Skeletal muscle tissue (tissue), 4 donors: Measurements from ENCODE around the gene COPB2. TPM values are rescaled to one million over a fixed set of nuclear protein-coding genes. Genes with fewer than 3 reads are reported as not detected.
"Not testable (repeated sequence)": the region's sequence is repeated elsewhere in the genome, so short reads cannot be mapped to it uniquely, and the experiment has no call there.

Experiments
- H3K27ac ChIP-seq: one replicate; pipeline ENCODE4 v1.7.0; 2013; ENCODE audit warnings: mild to moderate bottlenecking, low read depth, low read length, inconsistent platforms
- H3K27me3 ChIP-seq, 3 donors: one replicate each; pipeline ENCODE4 v1.7.0; 2013; ENCODE audit warnings: low read length in 3 of 3; ENCODE audit not compliant: control insufficient read depth in 3 of 3, insufficient read depth in 3 of 3
- H3K36me3 ChIP-seq, 3 donors: one replicate each; pipeline ENCODE4 v1.7.0; 2013; ENCODE audit warnings: low read length in 3 of 3; ENCODE audit not compliant: control insufficient read depth in 3 of 3, insufficient read depth in 3 of 3
- H3K4me1 ChIP-seq, 3 donors: one replicate each; pipeline ENCODE4 v1.7.0; 2013; ENCODE audit warnings: low read length in 3 of 3, mild to moderate bottlenecking in 3 of 3; ENCODE audit not compliant: control insufficient read depth in 3 of 3, insufficient read depth in 3 of 3
- H3K4me3 ChIP-seq, 3 donors: one replicate each; pipeline ENCODE4 v1.7.0; 2013; ENCODE audit warnings: low read length in 3 of 3
- H3K9ac ChIP-seq, 3 donors: one replicate each; pipeline ENCODE4 v1.7.0; 2013; ENCODE audit warnings: low read length in 3 of 3, mild to moderate bottlenecking in 3 of 3, moderate library complexity in 2 of 3, low read depth in 1 of 3
- H3K9me3 ChIP-seq, 3 donors: one replicate each; pipeline ENCODE4 v1.7.0; 2013; ENCODE audit warnings: low read length in 3 of 3; ENCODE audit not compliant: control insufficient read depth in 3 of 3
- total RNA-seq: library from RNA; depleted of rRNA; stranded (reverse); fragments of >200 nt; gene quantifications from one replicate; pipeline ENCODE4 v1.2.3, GENCODE V29; 2014
- donor health status: Osteomylitis.

Gene COPB2
- total RNA-seq, 1 donor from 2014 or later, result 130 TPM

DNA sequence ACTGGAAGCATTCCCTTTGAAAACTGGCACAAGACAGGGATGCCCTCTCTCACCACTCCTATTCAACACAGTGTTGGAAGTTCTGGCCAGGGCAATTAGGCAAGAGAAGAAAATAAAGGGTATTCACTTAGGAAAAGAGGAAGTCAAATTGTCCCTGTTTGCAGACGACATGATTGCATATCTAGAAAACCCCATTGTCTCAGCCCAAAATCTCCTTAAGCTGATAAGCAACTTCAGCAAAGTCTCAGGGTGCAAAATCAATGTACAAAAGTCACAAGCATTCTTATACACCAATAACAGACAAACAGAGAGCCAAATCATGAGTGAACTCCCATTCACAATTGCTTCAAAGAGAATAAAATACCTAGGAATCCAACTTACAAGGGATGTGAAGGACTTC lies 54.8 kb downstream of the COPB2 start:
- peaks cover 0 to 13% (median 5%) of the 10 kb centered on the region in 3 donors for H3K27me3 ChIP-seq
- H3K9ac ChIP-seq, H3K4me3 ChIP-seq, H3K36me3 ChIP-seq, H3K9me3 ChIP-seq, H3K4me1 ChIP-seq, H3K27ac ChIP-seq: not testable (repeated sequence)

DNA sequence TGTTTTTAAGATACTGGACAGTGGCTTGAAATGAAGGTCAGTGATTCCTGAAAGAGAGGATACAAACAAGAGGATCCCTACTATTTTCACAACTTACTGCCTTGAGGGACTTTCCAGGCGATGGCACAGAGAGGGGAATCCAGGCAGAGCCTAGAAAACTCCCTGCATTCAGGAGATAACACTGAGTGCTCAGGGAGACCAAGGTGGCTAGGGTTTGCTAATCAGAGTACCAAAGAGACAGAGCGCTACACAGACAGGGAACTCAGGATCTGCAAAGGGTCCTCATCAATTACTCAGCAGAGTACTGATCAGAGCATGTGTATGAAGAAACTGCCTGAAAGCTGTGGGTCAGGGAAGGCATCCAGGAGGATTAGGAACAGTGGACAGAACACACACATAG lies 57.4 kb downstream of the COPB2 start:
- H3K9ac ChIP-seq, result no peak overlapping the region
- H3K9me3 ChIP-seq, result no peaks in the 10 kb centered on the region
- peaks cover 6 to 9% (median 7%) of the 10 kb centered on the region in 3 donors for H3K4me1 ChIP-seq
- no peak overlapping the region for H3K4me3 ChIP-seq
- no peaks in the 10 kb centered on the region for H3K36me3 ChIP-seq
- H3K27ac ChIP-seq, result no peak overlapping the region
- H3K27me3 ChIP-seq, result peaks cover 0 to 13% (median 0%) of the 10 kb centered on the region in 3 donors

DNA sequence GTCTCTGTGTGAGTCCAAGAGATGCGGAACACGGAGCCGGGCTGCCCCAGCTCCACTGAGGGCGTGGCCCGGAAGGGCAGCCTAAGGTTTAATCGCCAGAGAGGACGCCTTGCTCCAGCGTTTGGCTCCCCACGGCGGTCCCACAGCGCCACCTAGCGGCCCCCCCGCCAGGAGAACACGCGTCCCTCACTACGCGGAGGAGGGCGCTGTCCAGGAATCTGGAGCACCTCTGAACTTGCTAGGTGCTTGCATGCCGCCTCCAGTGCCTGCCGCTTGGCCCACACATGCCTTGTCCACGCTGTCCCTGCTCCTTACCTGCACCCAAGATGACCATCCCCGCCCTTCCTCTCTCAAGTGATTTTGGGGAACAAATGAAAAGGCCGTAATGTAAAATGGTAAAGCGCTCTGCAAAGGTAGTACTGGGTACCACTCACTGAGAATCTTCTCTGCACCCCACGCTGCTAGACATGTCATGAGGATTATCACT lies 60.0 kb downstream of the COPB2 start:
- H3K9me3 ChIP-seq, result no peaks in the 10 kb centered on the region

DNA sequence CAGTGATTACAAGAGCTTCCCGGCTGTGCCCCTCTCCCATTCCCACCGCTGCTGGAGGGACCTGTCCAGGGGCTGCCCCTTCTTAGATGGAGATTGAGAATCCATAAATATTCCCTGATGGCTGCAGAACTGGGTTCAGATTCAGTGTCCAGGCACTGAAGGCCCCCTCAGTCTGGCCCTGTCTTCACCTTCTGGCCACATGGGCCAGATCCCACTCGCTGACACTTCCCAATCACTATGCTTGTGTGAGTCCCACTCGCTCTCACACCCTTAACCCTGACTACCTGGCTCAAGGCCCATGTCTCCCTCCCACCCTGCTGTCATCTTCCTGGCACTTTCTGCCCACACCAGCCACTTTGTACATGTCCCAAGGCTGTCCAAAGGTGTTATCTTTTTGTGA lies 61.1 kb downstream of the COPB2 start:
- H3K9me3 ChIP-seq, result no peaks in the 10 kb centered on the region
- no peak overlapping the region for H3K4me3 ChIP-seq
- H3K4me1 ChIP-seq, result peaks cover 6 to 9% (median 7%) of the 10 kb centered on the region in 3 donors
- H3K27ac ChIP-seq, result no peak overlapping the region
- no peak overlapping the region for H3K9ac ChIP-seq
- peaks cover 0 to 13% (median 0%) of the 10 kb centered on the region in 3 donors for H3K27me3 ChIP-seq
- H3K36me3 ChIP-seq, result no peaks in the 10 kb centered on the region

More for the DNA sequence above, 60.0 kb downstream of the COPB2 start:
- no peak overlapping the region for H3K27ac ChIP-seq
- H3K4me1 ChIP-seq, result peaks cover 6 to 9% (median 7%) of the 10 kb centered on the region in 3 donors
- H3K27me3 ChIP-seq, result peaks cover 0 to 13% (median 0%) of the 10 kb centered on the region in 3 donors
- H3K4me3 ChIP-seq, result peak overlapping the region; percentile 49 to 70 (median 60)
- peak overlapping the region in 1 of 3 donors; percentile 62 for H3K9ac ChIP-seq
- H3K36me3 ChIP-seq, result no peaks in the 10 kb centered on the region

DNA sequence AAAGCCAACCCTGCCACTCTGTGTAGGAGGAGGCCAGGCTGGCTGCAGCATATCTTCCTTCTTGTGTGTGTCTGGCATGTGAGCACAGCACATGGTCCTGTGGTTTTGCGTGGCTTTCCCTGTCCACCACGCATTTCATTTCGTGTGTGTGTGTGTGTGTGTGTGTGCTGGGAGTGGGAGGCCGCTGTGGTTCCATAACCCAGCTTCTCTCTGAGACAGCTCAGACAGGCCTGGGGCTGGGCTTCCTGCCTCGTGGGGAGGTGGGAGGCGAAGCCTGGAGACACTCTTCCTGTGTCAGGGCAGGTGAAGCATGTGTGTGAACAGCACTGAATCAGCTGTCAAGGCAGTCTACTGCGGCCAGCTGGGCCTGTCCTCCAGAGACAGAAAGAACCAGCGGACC lies 61.6 kb downstream of the COPB2 start:
- Histone ChIP-seq H3K36me3 (no peaks in the 10 kb centered on the region), H3K27ac (no peak overlapping the region), H3K9ac (no peak overlapping the region)

DNA sequence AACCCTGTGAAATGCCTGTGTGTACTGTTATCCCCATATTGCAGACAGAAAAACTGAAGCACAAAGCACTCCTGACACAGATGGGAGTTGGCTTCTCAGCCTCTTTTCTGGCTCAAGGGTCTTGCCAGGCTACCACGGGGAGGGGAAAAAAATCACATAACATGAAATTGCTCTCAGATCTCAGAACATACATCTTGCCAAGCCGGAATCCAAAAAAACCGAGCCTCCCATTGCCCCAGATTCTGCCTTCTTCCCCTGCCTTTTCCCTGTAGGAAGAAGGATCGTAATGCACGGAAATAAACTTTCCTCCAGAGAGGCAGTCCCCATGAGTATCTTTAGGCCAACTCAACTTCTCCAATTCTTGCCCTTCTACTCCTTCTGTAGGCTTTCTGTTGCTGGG lies 62.2 kb downstream of the COPB2 start:
- no peak overlapping the region for H3K27ac ChIP-seq
- peaks cover 6 to 9% (median 7%) of the 10 kb centered on the region in 3 donors for H3K4me1 ChIP-seq
- no peaks in the 10 kb centered on the region for H3K36me3 ChIP-seq

More for the DNA sequence above, 61.6 kb downstream of the COPB2 start:
- Histone ChIP-seq H3K4me3 (no peak overlapping the region), H3K4me1 (peaks cover 6 to 9% (median 7%) of the 10 kb centered on the region in 3 donors), H3K9me3 (no peaks in the 10 kb centered on the region), H3K27me3 (peaks cover 0 to 13% (median 0%) of the 10 kb centered on the region in 3 donors)

DNA sequence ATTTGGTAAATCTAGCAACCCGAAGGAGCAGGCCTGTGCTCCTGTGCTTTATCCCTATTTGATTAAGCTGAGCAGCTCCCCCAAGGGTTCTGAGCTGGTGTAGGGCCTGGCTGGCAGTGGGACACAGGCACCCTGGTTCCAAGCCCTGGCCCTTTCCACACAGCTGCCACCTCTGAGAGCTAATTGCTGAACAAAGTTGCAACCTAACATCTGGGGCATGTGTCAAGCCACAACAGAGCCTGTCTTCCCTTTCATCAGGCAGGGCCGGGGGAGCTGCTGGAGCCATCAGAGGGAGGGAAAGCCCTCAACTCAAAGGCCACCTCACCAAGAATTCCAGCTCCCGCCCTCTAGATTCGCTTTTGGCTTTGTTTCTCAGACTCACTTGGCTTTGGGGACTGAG lies 62.7 kb downstream of the COPB2 start:
- Histone ChIP-seq H3K27ac (no peak overlapping the region), H3K27me3 (peaks cover 0 to 9% (median 0%) of the 10 kb centered on the region in 3 donors), H3K4me3 (no peak overlapping the region), H3K9me3 (no peaks in the 10 kb centered on the region), H3K4me1 (peaks cover 6 to 9% (median 7%) of the 10 kb centered on the region in 3 donors), H3K9ac (no peak overlapping the region), H3K36me3 (no peaks in the 10 kb centered on the region)

More for the DNA sequence above, 62.2 kb downstream of the COPB2 start:
- H3K27me3 ChIP-seq, result peaks cover 0 to 12% (median 0%) of the 10 kb centered on the region in 3 donors
- H3K9me3 ChIP-seq, result no peaks in the 10 kb centered on the region
- H3K9ac ChIP-seq, result no peak overlapping the region
- no peak overlapping the region for H3K4me3 ChIP-seq

DNA sequence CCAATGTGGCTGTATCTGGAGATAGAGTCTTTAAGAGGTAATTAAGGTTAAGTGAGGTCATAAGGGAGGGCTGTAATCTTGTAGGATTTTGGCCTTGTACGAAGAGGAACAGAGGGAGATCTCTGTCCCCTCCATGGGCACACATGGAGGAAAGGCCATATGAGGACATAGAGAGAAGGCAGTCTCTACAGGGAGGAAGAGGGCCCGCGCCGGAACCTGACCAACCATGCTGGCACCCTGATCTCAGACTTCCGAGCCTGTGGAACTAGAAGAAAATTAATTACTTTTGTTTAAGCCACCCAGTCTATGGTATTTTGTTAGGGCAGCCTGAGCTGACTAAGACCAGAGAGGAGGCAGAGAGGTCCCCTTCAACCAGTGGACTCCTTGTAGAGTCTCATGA lies 63.3 kb downstream of the COPB2 start:
- Histone ChIP-seq H3K27ac (no peak overlapping the region), H3K27me3 (peaks cover 0 to 9% (median 0%) of the 10 kb centered on the region in 3 donors), H3K9me3 (no peaks in the 10 kb centered on the region), H3K9ac (no peak overlapping the region), H3K4me1 (peaks cover 6 to 9% (median 7%) of the 10 kb centered on the region in 3 donors), H3K36me3 (no peaks in the 10 kb centered on the region), H3K4me3 (no peak overlapping the region)

DNA sequence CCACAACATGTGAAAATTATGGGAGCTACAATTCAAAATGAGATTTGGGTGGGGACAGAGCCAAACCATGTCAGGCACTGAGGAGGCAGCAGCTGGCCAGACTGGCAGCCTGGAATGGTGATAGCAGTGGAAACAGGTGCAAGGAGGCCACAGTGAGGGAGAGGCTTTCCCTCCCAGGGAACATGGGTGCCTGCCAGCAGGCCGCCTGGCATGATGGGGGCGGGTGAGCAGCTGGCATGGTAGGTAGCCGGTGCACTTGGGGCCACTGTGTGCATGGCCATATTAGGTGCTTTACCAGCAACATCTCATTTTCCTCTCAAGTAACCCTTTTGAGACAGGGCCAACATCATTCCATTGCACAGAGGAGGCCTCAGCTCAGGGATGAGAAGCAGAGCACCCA lies 63.9 kb downstream of the COPB2 start:
- no peak overlapping the region for H3K4me3 ChIP-seq
- H3K9ac ChIP-seq, result no peak overlapping the region
- H3K27me3 ChIP-seq, result peaks cover 0 to 5% (median 0%) of the 10 kb centered on the region in 3 donors
- no peaks in the 10 kb centered on the region for H3K9me3 ChIP-seq
- no peaks in the 10 kb centered on the region for H3K36me3 ChIP-seq
- H3K27ac ChIP-seq, result no peak overlapping the region
- H3K4me1 ChIP-seq, result peaks cover 6 to 9% (median 7%) of the 10 kb centered on the region in 3 donors

DNA sequence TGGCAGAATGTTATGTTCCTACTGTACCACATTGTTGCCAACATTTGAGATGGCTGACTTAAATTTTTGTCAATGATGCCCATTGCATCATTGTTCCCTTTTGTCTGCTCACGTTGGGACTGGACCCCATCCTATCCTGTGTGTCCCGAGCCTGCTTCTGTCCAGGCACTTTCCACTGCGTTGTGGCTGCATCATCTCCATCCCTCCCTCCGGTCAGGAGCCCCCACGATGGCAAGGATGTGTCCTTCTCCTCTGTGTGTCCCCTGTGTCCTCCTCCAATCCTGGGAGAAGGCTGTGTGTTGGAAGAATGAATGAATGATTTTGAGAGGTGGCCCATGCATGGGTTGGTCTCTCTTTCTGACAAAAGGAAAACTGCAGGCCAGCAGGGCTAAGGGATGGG lies 65.0 kb downstream of the COPB2 start:
- H3K9me3 ChIP-seq, result no peaks in the 10 kb centered on the region
- no peak overlapping the region for H3K9ac ChIP-seq
- H3K27me3 ChIP-seq, result peaks cover 0 to 4% (median 0%) of the 10 kb centered on the region in 3 donors
- no peaks in the 10 kb centered on the region for H3K36me3 ChIP-seq
- no peak overlapping the region for H3K4me3 ChIP-seq
- no peak overlapping the region for H3K27ac ChIP-seq
- peaks cover 5 to 7% (median 6%) of the 10 kb centered on the region in 3 donors for H3K4me1 ChIP-seq
